HCT116 (cell line): ENCODE data around the gene RPS27A. TPM values are rescaled to one million over a fixed set of nuclear protein-coding genes. Genes with fewer than 3 reads are reported as not detected.

Source experiments
- ATAC-seq: fragments of 200-7000 bp; cut with Tn5 transposase; 2 replicates; pipeline ENCODE4 v1.9.1; 2020; ENCODE audit warnings: mild to moderate bottlenecking, moderate library complexity
- BruUV-seq: library from RNA; stranded (reverse); fragments of 400-500 nt; replicated peaks from 2 replicates; lab custom pipeline; 2021; lab: Mats Ljungman, UMichigan
- CTCF ChIA-PET: fragments of 300-600 bp; sonication (Branson Sonifier 250); formaldehyde crosslinking; loops from one replicate; lab custom pipeline; 2021; ENCODE audit warnings: antibody characterized with exemption; lab: Charles Lee
- POLR2A ChIA-PET: fragments of 300-600, 350-600 bp; sonication (Branson Sonifier 250); formaldehyde crosslinking; loops from one replicate; lab custom pipeline; 2021; ENCODE audit warnings: antibody characterized with exemption; lab: Charles Lee
- RAD21 ChIA-PET, 2 experiments: fragments of 300-600 bp; sonication (Branson Sonifier 250); formaldehyde crosslinking; loops; one replicate each; lab custom pipeline; 2023; ENCODE audit warnings: low total read pairs in 2 of 2; ENCODE audit not compliant: uncharacterized antibody in 2 of 2, unreplicated experiment in 2 of 2, low non-redundant PET in 1 of 2; lab: Charles Lee
- DNase-seq: peaks from one replicate; pipeline ENCODE4 v3.0.0-alpha.2; 2010; ENCODE audit warnings: low read depth, low spot score
- H2AFZ ChIP-seq: fragments of 200-600 bp; shearing (Covaris generic), sonication (generic); 2 replicates; pipeline ENCODE4 v1.6.1; 2017; ENCODE audit warnings: low read depth, mixed run types, mixed read lengths, antibody characterized with exemption, low read length; ENCODE audit not compliant: poor library complexity, severe bottlenecking
- H3K27ac ChIP-seq: 2 replicates; pipeline ENCODE4 v1.5.1; 2012; ENCODE audit warnings: low read depth, low read length
- H3K27me3 ChIP-seq: fragments of 200-600 bp; sonication (generic); 2 replicates; pipeline ENCODE4 v1.6.1; 2016; ENCODE audit warnings: mixed run types, low read length, mixed read lengths; ENCODE audit not compliant: insufficient read depth
- H3K36me3 ChIP-seq, 2 experiments: fragments of 200-500 bp in 1 of 2; fragments of 200-600 bp in 1 of 2; sonication (Bioruptor generic) in 1 of 2; sonication (generic) in 1 of 2; 2 replicates each; pipeline versions ENCODE4 v1.5.1 to v1.6.1; 2014 to 2016; ENCODE audit warnings: low read length in 2 of 2, inconsistent platforms in 1 of 2, mixed read lengths in 1 of 2, mixed run types in 1 of 2; ENCODE audit not compliant: insufficient read depth in 2 of 2, control insufficient read depth in 1 of 2
- H3K4me1 ChIP-seq, 2 experiments: fragments of 200-600 bp in 1 of 2; sonication (generic) in 1 of 2; 2 replicates each; pipeline versions ENCODE4 v1.5.1 to v1.6.1; 2012 to 2017; ENCODE audit warnings: low read length in 2 of 2, inconsistent platforms in 1 of 2, mild to moderate bottlenecking in 1 of 2, mixed read lengths in 1 of 2, mixed run types in 1 of 2, moderate library complexity in 1 of 2; ENCODE audit not compliant: insufficient read depth in 2 of 2, control insufficient read depth in 1 of 2
- H3K4me2 ChIP-seq: fragments of 200-600 bp; sonication (generic); 2 replicates; pipeline ENCODE4 v1.6.1; 2017; ENCODE audit warnings: mixed run types, low read length, mixed read lengths
- H3K4me3 ChIP-seq, 2 experiments: fragments of 200-600 bp in 1 of 2; sonication (generic) in 1 of 2; replicated peaks in 1 of 2; 2 replicates each; pipeline ENCODE4 v1.5.1; 2011 to 2016; ENCODE audit warnings: low read length in 2 of 2, control low read depth in 1 of 2, low read depth in 1 of 2, mild to moderate bottlenecking in 1 of 2, mixed read lengths in 1 of 2, mixed run types in 1 of 2
- H3K79me2 ChIP-seq: fragments of 200-600 bp; sonication (generic); 2 replicates; pipeline ENCODE4 v1.6.1; 2017; ENCODE audit warnings: mild to moderate bottlenecking, mixed run types, low read length, moderate library complexity, mixed read lengths; ENCODE audit not compliant: insufficient read depth
- H3K9ac ChIP-seq: fragments of 200-600 bp; sonication (generic); 2 replicates; pipeline ENCODE4 v1.6.1; 2016; ENCODE audit warnings: low read length, mixed read lengths
- H3K9me2 ChIP-seq: fragments of 200-600 bp; sonication (generic), shearing (Covaris generic); 2 replicates; pipeline ENCODE4 v1.6.1; 2017; ENCODE audit warnings: mixed run types, mild to moderate bottlenecking, moderate library complexity; ENCODE audit not compliant: insufficient read depth
- H3K9me3 ChIP-seq, 2 experiments: fragments of 200-500 bp in 1 of 2; fragments of 200-600 bp in 1 of 2; sonication (Bioruptor generic) in 1 of 2; sonication (generic) in 1 of 2; 2 replicates each; pipeline ENCODE4 v1.6.1; 2014 to 2017; ENCODE audit warnings: low read length in 2 of 2, mixed read lengths in 2 of 2, inconsistent platforms in 1 of 2, low read depth in 1 of 2, mild to moderate bottlenecking in 1 of 2, mixed run types in 1 of 2, moderate library complexity in 1 of 2; ENCODE audit not compliant: control insufficient read depth in 1 of 2, insufficient read depth in 1 of 2
- H4K20me1 ChIP-seq: fragments of 200-600 bp; sonication (generic), shearing (Covaris generic); 2 replicates; pipeline ENCODE4 v1.6.1; 2017; ENCODE audit warnings: mixed run types, mild to moderate bottlenecking, moderate library complexity; ENCODE audit not compliant: insufficient read depth
- ATF3 ChIP-seq: IDR thresholded peaks from 2 replicates; pipeline ENCODE4 v1.6.1; 2012
- CBX3 ChIP-seq: IDR thresholded peaks from 2 replicates; pipeline ENCODE4 v1.6.1; 2012; ENCODE audit warnings: low read depth
- CEBPB ChIP-seq: IDR thresholded peaks from 2 replicates; pipeline ENCODE4 v1.6.1; 2012; ENCODE audit warnings: low read depth
- EGR1 ChIP-seq: IDR thresholded peaks from 2 replicates; pipeline ENCODE4 v1.6.1; 2012; ENCODE audit warnings: low read depth
- ELF1 ChIP-seq: IDR thresholded peaks from 2 replicates; pipeline ENCODE4 v1.6.1; 2012; ENCODE audit warnings: low read depth, borderline replicate concordance
- EZH2 ChIP-seq: fragments of 200-600 bp; sonication (generic); IDR thresholded peaks from 2 replicates; pipeline ENCODE4 v1.6.1; 2017; ENCODE audit warnings: antibody characterized with exemption, mixed run types
- FOSL1 ChIP-seq: IDR thresholded peaks from 2 replicates; pipeline ENCODE4 v1.6.1; 2012; ENCODE audit warnings: low read depth
- JUND ChIP-seq: IDR thresholded peaks from 2 replicates; pipeline ENCODE4 v1.6.1; 2012
- POLR2A ChIP-seq: IDR thresholded peaks from 2 replicates; pipeline ENCODE4 v1.7.0; 2011; ENCODE audit warnings: borderline replicate concordance; ENCODE audit not compliant: insufficient read depth, insufficient read length; ENCODE audit errors: extremely low read depth
- POLR2AphosphoS5 ChIP-seq: IDR thresholded peaks from 2 replicates; pipeline ENCODE4 v1.6.1; 2011; ENCODE audit warnings: mild to moderate bottlenecking, low read depth, low read length, moderate library complexity
- REST ChIP-seq: IDR thresholded peaks from 2 replicates; pipeline ENCODE4 v1.6.1; 2012; ENCODE audit warnings: low read depth
- SIN3A ChIP-seq: IDR thresholded peaks from 2 replicates; pipeline ENCODE4 v1.6.1; 2012; ENCODE audit warnings: low read depth
- SP1 ChIP-seq: IDR thresholded peaks from 2 replicates; pipeline ENCODE4 v1.6.1; 2012; ENCODE audit warnings: low read depth
- TCF7L2 ChIP-seq: IDR thresholded peaks from 2 replicates; pipeline ENCODE4 v1.7.0; 2011; ENCODE audit warnings: borderline replicate concordance, inconsistent platforms; ENCODE audit not compliant: insufficient read depth, insufficient read length; ENCODE audit errors: extremely low read depth
- ZFX ChIP-seq: fragments of 450-650 bp; IDR thresholded peaks from 2 replicates; pipeline ENCODE4 v1.6.1; 2017
- ZNF274 ChIP-seq: fragments of 200-500 bp; sonication (Bioruptor generic); IDR thresholded peaks from 2 replicates; pipeline ENCODE4 v1.6.1; 2014; ENCODE audit warnings: mild to moderate bottlenecking, low read depth, low read length, inconsistent platforms
- intact Hi-C: fragments of 100-400 bp; cut with micrococcal nuclease; formaldehyde crosslinking; loops from 2 replicates; pipeline ENCODE4 v1.10.0; 2022
- total RNA-seq: library from RNA; stranded (reverse); gene quantifications from one replicate; pipeline ENCODE4 v1.2.1, GENCODE V29; 2021; ENCODE audit not compliant: unreplicated experiment
- TF ChIP-seq, protein P1 (sequence below), 3 experiments: fragments of 200-600 bp in 1 of 3; sonication (generic) in 1 of 3; IDR thresholded peaks in 2 of 3; conservative IDR thresholded peaks in 1 of 3; 2 replicates each; pipeline ENCODE4 v1.5.1; 2012 to 2017; ENCODE audit warnings: low read depth in 2 of 3, low read length in 2 of 3, antibody characterized with exemption in 1 of 3, borderline replicate concordance in 1 of 3, control low read depth in 1 of 3, mild to moderate bottlenecking in 1 of 3, mixed read lengths in 1 of 3, mixed run types in 1 of 3, moderate library complexity in 1 of 3; ENCODE audit not compliant: insufficient read depth in 1 of 3
- TF ChIP-seq, protein P2 (sequence below): IDR thresholded peaks from 2 replicates; pipeline ENCODE4 v1.6.1; 2011; ENCODE audit warnings: mild to moderate bottlenecking, low read length, moderate library complexity; ENCODE audit not compliant: insufficient replicate concordance; ENCODE audit errors: extremely low read depth

Gene RPS27A
- total RNA-seq, 1 experiment from 2014 or later = 1,291 TPM

GRCh38 chr2:55268907-55269644, 36.6 kb downstream of the RPS27A start, which contains the start of gene MTIF2 (continued):
- TF ChIP-seq, protein P1, sequence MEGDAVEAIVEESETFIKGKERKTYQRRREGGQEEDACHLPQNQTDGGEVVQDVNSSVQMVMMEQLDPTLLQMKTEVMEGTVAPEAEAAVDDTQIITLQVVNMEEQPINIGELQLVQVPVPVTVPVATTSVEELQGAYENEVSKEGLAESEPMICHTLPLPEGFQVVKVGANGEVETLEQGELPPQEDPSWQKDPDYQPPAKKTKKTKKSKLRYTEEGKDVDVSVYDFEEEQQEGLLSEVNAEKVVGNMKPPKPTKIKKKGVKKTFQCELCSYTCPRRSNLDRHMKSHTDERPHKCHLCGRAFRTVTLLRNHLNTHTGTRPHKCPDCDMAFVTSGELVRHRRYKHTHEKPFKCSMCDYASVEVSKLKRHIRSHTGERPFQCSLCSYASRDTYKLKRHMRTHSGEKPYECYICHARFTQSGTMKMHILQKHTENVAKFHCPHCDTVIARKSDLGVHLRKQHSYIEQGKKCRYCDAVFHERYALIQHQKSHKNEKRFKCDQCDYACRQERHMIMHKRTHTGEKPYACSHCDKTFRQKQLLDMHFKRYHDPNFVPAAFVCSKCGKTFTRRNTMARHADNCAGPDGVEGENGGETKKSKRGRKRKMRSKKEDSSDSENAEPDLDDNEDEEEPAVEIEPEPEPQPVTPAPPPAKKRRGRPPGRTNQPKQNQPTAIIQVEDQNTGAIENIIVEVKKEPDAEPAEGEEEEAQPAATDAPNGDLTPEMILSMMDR (IDR thresholded peaks at IDR 0.05 in 2 of 3, conservative IDR thresholded peaks at IDR 0.05 in 1 of 3; ENCODE audit: borderline replicate concordance in 1 of 3, insufficient read depth in 1 of 3, low read depth in 2 of 3, low read length in 2 of 3) = peak in 1 of 3 experiments; percentile 11; a peak in 1 of 6 replicates

- Histone ChIP-seq H3K4me3 (peak overlapping the region; percentile 92 to 97), H2AFZ (peak overlapping the region; percentile 58), H3K36me3 (0 out of 4 replicates have a peak, but pooled peaks cover 3 to 5% of the 10 kb centered on the region in 2 experiments), H3K9me2 (no peaks in the 10 kb centered on the region), H3K27ac (peak overlapping the region; percentile 65; the same call in 1 of the 2 replicates), H4K20me1 (no peaks in the 10 kb centered on the region), H3K27me3 (no peaks in the 10 kb centered on the region), H3K9ac (peak overlapping the region; percentile 90), H3K9me3 (no peaks in the 10 kb centered on the region), H3K4me2 (peak overlapping the region; percentile 77), H3K4me1 (peaks cover 0 to 11% of the 10 kb centered on the region in 2 experiments; a peak in 1 of 4 replicates), H3K79me2 (peaks cover 17% of the 10 kb centered on the region)
- POLR2A ChIA-PET = no interaction called here
- CTCF ChIA-PET = no interaction called here
- TSS peak; percentile 97 for BruUV-seq
- RAD21 ChIA-PET = no interaction called here
- no peak for ATAC-seq
- intact Hi-C loops = loop anchor here (2.0 kb wide), 1 partner anchor 347 kb away; the partner anchor contains the start of gene PPP4R3B
- DNase-seq = no peak
- no peak for TF ChIP-seq ATF3
- no peak for TF ChIP-seq POLR2A
- no peak for TF ChIP-seq POLR2AphosphoS5
- TF ChIP-seq EGR1 = no peak
- TF ChIP-seq REST = no peak
- no peak for TF ChIP-seq EZH2
- TF ChIP-seq TCF7L2 = no peak
- TF ChIP-seq, protein P2, sequence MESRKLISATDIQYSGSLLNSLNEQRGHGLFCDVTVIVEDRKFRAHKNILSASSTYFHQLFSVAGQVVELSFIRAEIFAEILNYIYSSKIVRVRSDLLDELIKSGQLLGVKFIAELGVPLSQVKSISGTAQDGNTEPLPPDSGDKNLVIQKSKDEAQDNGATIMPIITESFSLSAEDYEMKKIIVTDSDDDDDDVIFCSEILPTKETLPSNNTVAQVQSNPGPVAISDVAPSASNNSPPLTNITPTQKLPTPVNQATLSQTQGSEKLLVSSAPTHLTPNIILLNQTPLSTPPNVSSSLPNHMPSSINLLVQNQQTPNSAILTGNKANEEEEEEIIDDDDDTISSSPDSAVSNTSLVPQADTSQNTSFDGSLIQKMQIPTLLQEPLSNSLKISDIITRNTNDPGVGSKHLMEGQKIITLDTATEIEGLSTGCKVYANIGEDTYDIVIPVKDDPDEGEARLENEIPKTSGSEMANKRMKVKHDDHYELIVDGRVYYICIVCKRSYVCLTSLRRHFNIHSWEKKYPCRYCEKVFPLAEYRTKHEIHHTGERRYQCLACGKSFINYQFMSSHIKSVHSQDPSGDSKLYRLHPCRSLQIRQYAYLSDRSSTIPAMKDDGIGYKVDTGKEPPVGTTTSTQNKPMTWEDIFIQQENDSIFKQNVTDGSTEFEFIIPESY = no peak
- TF ChIP-seq SP1 = no peak
- no peak for TF ChIP-seq JUND
- no peak for TF ChIP-seq ELF1
- TF ChIP-seq SIN3A = no peak
- TF ChIP-seq CEBPB = no peak
- no peak for TF ChIP-seq ZFX
- no peak for TF ChIP-seq FOSL1
- no peak for TF ChIP-seq ZNF274
- TF ChIP-seq CBX3 = no peak
Measured at GRCh38 chr2:55269645-55269990, 37.1 kb downstream of the RPS27A start.
